Smooth muscle cell (in vitro differentiated cells): ENCODE data around the gene ZFP14. TPM values are rescaled to one million over a fixed set of nuclear protein-coding genes. Genes with fewer than 3 reads are reported as not detected.
"Not testable (repeated sequence)": the region's sequence is repeated elsewhere in the genome, so short reads cannot be mapped to it uniquely, and the experiment has no call there.

ENCODE experiments used
- DNase-seq: peaks from one replicate; lab custom pipeline; 2025; ENCODE audit not compliant: unreplicated experiment; lab: John Stamatoyannopoulos, UW
- H2AFZ ChIP-seq: fragments of 200-600 bp; sonication (generic); 2 replicates; pipeline ENCODE4 v1.6.0; 2016; ENCODE audit warnings: antibody characterized with exemption, low read depth, mild to moderate bottlenecking
- H3F3A ChIP-seq: fragments of 200-600 bp; sonication (generic); 2 replicates; pipeline ENCODE4 v1.6.0; 2017; ENCODE audit warnings: antibody characterized with exemption, low read depth
- H3K27ac ChIP-seq: fragments of 200-600 bp; sonication (generic); 2 replicates; pipeline ENCODE4 v1.5.1; 2016; ENCODE audit warnings: low read depth, mild to moderate bottlenecking
- H3K27me3 ChIP-seq: fragments of 200-600 bp; sonication (generic); 2 replicates; pipeline ENCODE4 v1.6.1; 2016; ENCODE audit warnings: low read depth, mild to moderate bottlenecking
- H3K36me3 ChIP-seq: fragments of 200-600 bp; sonication (generic); 2 replicates; pipeline ENCODE4 v1.5.1; 2016; ENCODE audit warnings: low read depth
- H3K4me1 ChIP-seq: fragments of 200-600 bp; sonication (generic); 2 replicates; pipeline ENCODE4 v1.5.1; 2016; ENCODE audit warnings: low read depth
- H3K4me2 ChIP-seq: fragments of 200-600 bp; sonication (generic); 2 replicates; pipeline ENCODE4 v1.6.0; 2016; ENCODE audit warnings: mild to moderate bottlenecking
- H3K4me3 ChIP-seq: fragments of 200-600 bp; sonication (generic); 2 replicates; pipeline ENCODE4 v1.5.1; 2016; ENCODE audit warnings: mild to moderate bottlenecking
- H3K79me2 ChIP-seq: fragments of 200-600 bp; sonication (generic); 2 replicates; pipeline ENCODE4 v1.6.0; 2016; ENCODE audit warnings: low read depth, mild to moderate bottlenecking
- H3K9ac ChIP-seq: fragments of 200-600 bp; sonication (generic); 2 replicates; pipeline ENCODE4 v1.6.0; 2016; ENCODE audit warnings: low read depth
- H3K9me3 ChIP-seq: fragments of 200-600 bp; sonication (generic); replicated peaks from 2 replicates; pipeline ENCODE4 v1.5.1; 2016; ENCODE audit warnings: low read depth
- H4K20me1 ChIP-seq: fragments of 200-600 bp; sonication (generic); 2 replicates; pipeline ENCODE4 v1.6.0; 2016; ENCODE audit warnings: low read depth
- CTCF ChIP-seq: fragments of 200-600 bp; sonication (generic); IDR thresholded peaks from 2 replicates; pipeline ENCODE4 v1.5.1; 2017; ENCODE audit warnings: borderline replicate concordance, mild to moderate bottlenecking, antibody characterized with exemption; ENCODE audit not compliant: insufficient read depth, poor library complexity, severe bottlenecking
- WGBS: methylation state at CpG from one replicate; pipeline ENCODE4 v1.1.7; 2016; ENCODE audit warnings: low lambda C conversion rate; 5-methylcytosine and 5-hydroxymethylcytosine counted together
- polyA plus RNA-seq: library from polyadenylated mRNA; unstranded; fragments of >200 nt; fragmentation: Nextera tagmentation; extraction: Ambion mirVana; gene quantifications from 2 replicates; pipeline ENCODE4 v1.2.1, GENCODE V29; 2016
- total RNA-seq: library from RNA; depleted of rRNA; stranded (reverse); fragments of >200 nt; gene quantifications from 2 replicates; pipeline ENCODE4 v1.2.3, GENCODE V29; 2014

The ZFP14 gene
- total and polyA plus RNA-seq, 2 experiments from 2014 or later = 1.3 to 2.0 TPM

- H3K9ac ChIP-seq = no peak overlapping the region
- DNase-seq = no peak
- H3F3A ChIP-seq = no peaks in the 10 kb centered on the region
- no peak for TF ChIP-seq CTCF
- H3K79me2 ChIP-seq = no peaks in the 10 kb centered on the region
- peaks cover 38% of the 10 kb centered on the region for H3K9me3 ChIP-seq
- 98% methylated on average over 10 of the region's 10 CpGs for WGBS
- H3K27me3 ChIP-seq = no peaks in the 10 kb centered on the region
- H3K4me3 ChIP-seq = no peak overlapping the region
- H3K4me1 ChIP-seq = no peaks in the 10 kb centered on the region
- no peak overlapping the region for H3K27ac ChIP-seq
- H3K4me2 ChIP-seq = no peak overlapping the region
- no peak overlapping the region for H2AFZ ChIP-seq
- H4K20me1 ChIP-seq = no peaks in the 10 kb centered on the region
- H3K36me3 ChIP-seq = peaks cover 29% of the 10 kb centered on the region
Measured at GRCh38 chr19:36340786-36341372, 38.1 kb downstream of the ZFP14 start.

GRCh38 chr19:36331353-36332228, 47.4 kb downstream of the ZFP14 start:
- H3K36me3 ChIP-seq = peaks cover 3% of the 10 kb centered on the region
- no peaks in the 10 kb centered on the region for H4K20me1 ChIP-seq
- TF ChIP-seq CTCF = no peak
- no peaks in the 10 kb centered on the region for H3F3A ChIP-seq
- WGBS = 3% methylated on average over 43 of the region's 43 CpGs
- no peaks in the 10 kb centered on the region for H3K27me3 ChIP-seq
- peak overlapping the region; percentile 97 for H2AFZ ChIP-seq
- H3K79me2 ChIP-seq = peaks cover 11% of the 10 kb centered on the region
- H3K9ac ChIP-seq = peak overlapping the region; percentile 43
- H3K27ac ChIP-seq = peak overlapping the region; percentile 20
- H3K4me3 ChIP-seq = peak overlapping the region; percentile 85
- H3K9me3 ChIP-seq = peaks cover 3% of the 10 kb centered on the region
- H3K4me2 ChIP-seq = peak overlapping the region; percentile 96
- peak; percentile 34 for DNase-seq
- peaks cover 10% of the 10 kb centered on the region for H3K4me1 ChIP-seq

GRCh38 chr19:36330216-36330615, 48.8 kb downstream of the ZFP14 start:
- Histone ChIP-seq H2AFZ (no peak overlapping the region), H3K4me3 (peak overlapping the region; percentile 85), H3K9ac (peak overlapping the region; percentile 43), H3K4me2 (peak overlapping the region; percentile 96), H3F3A (no peaks in the 10 kb centered on the region), H3K9me3 (no peaks in the 10 kb centered on the region), H3K4me1 (peaks cover 10% of the 10 kb centered on the region), H4K20me1 (no peaks in the 10 kb centered on the region), H3K79me2 (peaks cover 11% of the 10 kb centered on the region), H3K36me3 (no peaks in the 10 kb centered on the region), H3K27ac (no peak overlapping the region), H3K27me3 (no peaks in the 10 kb centered on the region)
- no peak for DNase-seq
- TF ChIP-seq CTCF = no peak
- WGBS = 81% methylated on average over 19 of the region's 19 CpGs

DNA sequence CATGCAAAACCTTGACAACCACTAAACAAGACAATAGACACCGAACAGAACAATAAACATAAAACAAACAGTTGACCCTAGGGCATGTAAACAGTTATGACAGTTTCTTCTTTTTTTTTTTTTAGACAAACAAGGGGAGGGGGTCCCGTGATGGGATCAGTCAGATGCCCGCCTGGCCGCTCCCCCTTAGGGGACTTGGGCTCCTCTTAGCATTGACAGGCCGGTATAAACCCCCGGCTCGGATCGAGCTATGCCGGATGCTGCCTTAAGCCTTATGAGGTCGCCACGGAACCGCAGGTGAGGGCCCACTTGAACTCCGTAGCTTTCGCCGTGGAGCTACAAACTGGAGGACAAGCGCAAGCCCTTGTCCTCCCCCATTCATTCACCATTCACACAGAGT, 49.5 kb downstream of the ZFP14 start:
- DNase-seq, H3K36me3 ChIP-seq, H3K27ac ChIP-seq, H3F3A ChIP-seq, H3K4me3 ChIP-seq, H3K4me2 ChIP-seq, H4K20me1 ChIP-seq, H3K9ac ChIP-seq, H2AFZ ChIP-seq, H3K27me3 ChIP-seq, H3K9me3 ChIP-seq: not testable (repeated sequence)
- peaks cover 10% of the 10 kb centered on the region for H3K4me1 ChIP-seq
- 92% methylated on average over 16 of the region's 16 CpGs for WGBS
- H3K79me2 ChIP-seq = peaks cover 11% of the 10 kb centered on the region

DNA sequence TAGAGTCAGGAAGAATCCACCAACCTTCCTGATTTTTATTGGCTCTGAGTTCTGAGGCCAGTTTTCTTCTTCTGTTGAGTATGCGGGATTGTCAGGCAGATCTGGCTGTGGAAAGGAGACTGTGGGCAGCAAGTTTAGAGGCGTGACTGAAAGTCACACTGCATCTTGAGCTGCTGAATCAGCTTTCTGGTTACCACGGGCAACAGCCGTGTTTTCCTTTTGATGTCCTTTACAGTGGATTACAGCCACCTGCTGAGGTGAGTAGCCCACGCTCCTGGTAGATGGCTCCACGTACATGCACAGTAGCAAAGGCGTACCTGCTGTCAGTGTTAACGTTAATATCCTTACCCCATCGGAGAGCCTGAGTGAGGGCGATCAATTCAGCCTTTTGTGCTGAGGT, 52.4 kb downstream of the ZFP14 start:
- not testable (repeated sequence) for H3K27me3 ChIP-seq, H3K4me3 ChIP-seq, H4K20me1 ChIP-seq, H3K36me3 ChIP-seq, H3K4me2 ChIP-seq, H3K27ac ChIP-seq, H2AFZ ChIP-seq, DNase-seq, H3K9me3 ChIP-seq, H3K9ac ChIP-seq, H3F3A ChIP-seq
- peaks cover 11% of the 10 kb centered on the region for H3K79me2 ChIP-seq
- 96% methylated on average over 10 of the region's 10 CpGs for WGBS
- peaks cover 10% of the 10 kb centered on the region for H3K4me1 ChIP-seq

- not testable (repeated sequence) for H3F3A ChIP-seq, H3K9me3 ChIP-seq, H3K9ac ChIP-seq, H3K4me3 ChIP-seq, H2AFZ ChIP-seq, H3K4me2 ChIP-seq, H3K36me3 ChIP-seq, H3K27me3 ChIP-seq, H3K27ac ChIP-seq, H3K4me1 ChIP-seq, H3K79me2 ChIP-seq, DNase-seq, H4K20me1 ChIP-seq
- WGBS = no CpG with 5 or more reads among the region's 1 CpG
Measured at GRCh38 chr19:36315164-36315563, 63.8 kb downstream of the ZFP14 start.
